ENCODE data around the gene PHRF1. TPM values are rescaled to one million over a fixed set of nuclear protein-coding genes. Genes with fewer than 3 reads are reported as not detected.
A peak's percentile ranks its signal among the peaks of the same experiment; 100 is the strongest.

Gene PHRF1
- total and polyA plus RNA-seq, 7 experiments from 2014 or later: 6.2 to 55.2 (median 47.5) TPM

DNA sequence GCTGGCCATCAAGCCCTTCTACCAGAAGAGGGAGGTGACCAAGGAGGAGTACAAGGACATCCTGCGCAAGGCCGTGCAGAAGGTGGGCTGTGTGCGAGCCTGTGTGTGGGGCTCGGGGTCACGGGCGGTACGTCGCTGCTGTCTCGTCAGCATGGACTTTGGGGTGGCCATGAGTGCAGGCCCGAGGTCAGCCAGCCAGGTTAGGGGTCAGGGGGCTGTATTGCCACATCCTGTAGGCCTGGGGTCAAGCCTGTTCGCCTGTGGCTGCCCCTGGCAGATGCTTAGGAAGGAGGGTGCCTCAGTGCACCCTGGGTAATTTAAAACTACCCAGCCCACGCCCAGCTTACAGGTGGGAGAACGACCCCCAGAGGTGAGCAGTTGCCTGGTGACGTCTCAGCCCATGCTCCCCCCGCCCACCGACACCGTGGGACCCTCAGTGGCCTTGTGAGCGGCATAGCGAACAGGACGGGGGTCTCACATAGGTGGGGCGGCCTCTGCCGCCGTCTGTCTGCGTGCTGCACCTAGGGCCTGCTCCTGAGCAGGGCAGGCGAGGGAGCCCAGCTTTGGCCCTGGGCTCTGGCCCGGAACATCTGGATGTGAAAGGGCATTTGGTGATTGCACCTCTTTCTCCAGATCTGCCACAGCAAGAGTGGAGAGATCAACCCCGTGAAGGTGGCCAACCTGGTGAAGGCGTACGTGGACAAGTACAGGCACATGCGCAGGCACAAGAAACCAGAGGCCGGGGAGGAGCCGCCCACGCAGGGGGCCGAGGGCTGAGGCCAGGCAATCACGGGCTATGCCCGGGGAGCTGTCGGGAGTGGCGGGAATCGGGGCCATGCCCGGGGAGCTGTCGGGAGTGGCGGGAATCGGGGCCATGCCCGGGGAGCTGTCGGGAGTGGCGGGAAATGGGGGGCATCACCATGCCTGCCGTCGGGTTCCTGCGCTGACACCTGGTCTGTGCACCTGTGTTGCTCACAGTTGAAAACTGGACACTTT, 35.0 kb downstream of the PHRF1 start:
- Histone ChIP-seq H3K9me3 (ENCODE audit: control insufficient read depth in 2 of 3, low read length in 3 of 3) (no peaks in the 10 kb centered on the region), H3K36me3 (ENCODE audit: control insufficient read depth in 2 of 3, insufficient read depth in 3 of 3, low read length in 3 of 3) (peaks cover 0 to 78% (median 27%) of the 10 kb centered on the region in 3 experiments), H3K27ac (ENCODE audit: low read depth, low read length) (peak overlapping the region; percentile 28), H3K27me3 (ENCODE audit: control insufficient read depth in 2 of 2, insufficient read depth in 2 of 2, low read length in 2 of 2) (no peaks in the 10 kb centered on the region), H3K4me3 (ENCODE audit: low read length) (no peak overlapping the region), H3K4me1 (ENCODE audit: control insufficient read depth in 2 of 2, insufficient read depth in 2 of 2, low read length in 2 of 2) (peaks cover 8 to 22% of the 10 kb centered on the region in 2 donors)
- Mint-ChIP-seq H3K4me1 (peaks cover 0 to 19% (median 14%) of the 10 kb centered on the region in 7 donors), H3K27ac (peak overlapping the region in 7 of 9 donors; percentile 48 to 93 (median 78)), H3K9me3 (peaks cover 0 to 2% (median 0%) of the 10 kb centered on the region in 11 donors), H3K27me3 (no peaks in the 10 kb centered on the region), H3K4me3 (no peak overlapping the region), H3K36me3 (peaks cover 0 to 20% (median 5%) of the 10 kb centered on the region in 5 donors)
- ChIA-PET CTCF (no interaction called here), POLR2A (no interaction called here)
- intact Hi-C loops (cut with micrococcal nuclease): no loop called here
- DNase-seq: peak in 1 of 9 donors; percentile 26
- ATAC-seq: no peak

DNA sequence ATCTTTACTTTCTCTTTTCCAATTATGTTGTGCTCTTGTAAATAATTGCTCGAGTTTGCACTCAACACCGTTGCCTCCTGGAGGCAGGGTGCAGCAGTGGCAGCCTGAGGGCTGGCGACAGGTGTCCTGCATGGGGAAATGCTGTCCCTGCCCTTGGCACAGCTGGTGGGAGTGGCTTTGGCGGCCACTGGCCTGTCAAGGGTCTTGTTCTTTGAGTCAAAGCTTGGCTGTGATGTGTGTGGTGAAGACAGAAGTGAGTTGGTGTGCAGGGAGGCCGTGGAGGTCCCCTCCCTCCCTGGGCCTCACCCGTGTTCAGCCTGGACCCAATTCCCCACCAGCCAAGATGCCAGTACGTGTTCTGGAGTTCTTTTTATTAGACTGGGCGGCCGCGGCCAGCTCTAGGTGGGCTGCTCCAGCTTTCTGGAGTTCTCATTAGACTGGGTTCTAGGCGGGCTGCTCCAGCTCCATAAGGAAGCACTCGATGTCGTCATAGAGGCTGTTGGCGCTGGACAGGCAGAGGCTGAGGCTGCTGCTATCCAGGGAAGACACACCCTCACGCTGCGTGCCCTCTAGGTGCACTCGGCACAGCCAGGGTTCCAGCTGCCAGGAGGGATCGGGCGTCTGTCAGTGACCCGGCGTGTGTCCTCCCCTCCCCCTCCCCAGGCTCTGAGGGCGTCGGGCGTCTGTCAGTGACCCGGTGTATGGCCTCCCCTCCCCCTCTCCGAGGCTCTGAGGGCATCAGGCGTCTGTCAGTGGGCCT, 36.1 kb downstream of the PHRF1 start:
- ATAC-seq (no peak), DNase-seq (peak in 2 of 9 donors; percentile 24 to 25)
- Mint-ChIP-seq H3K27ac (peak overlapping the region; percentile 67 to 93 (median 88)), H3K4me3 (peak overlapping the region in 5 of 10 donors; percentile 23 to 76 (median 58)), H3K4me1 (peaks cover 0 to 22% (median 15%) of the 10 kb centered on the region in 7 donors), H3K27me3 (no peaks in the 10 kb centered on the region), H3K9me3 (peaks cover 0 to 2% (median 0%) of the 10 kb centered on the region in 11 donors), H3K36me3 (peaks cover 0 to 15% (median 0%) of the 10 kb centered on the region in 5 donors)
- Histone ChIP-seq H3K4me1 (ENCODE audit: control insufficient read depth in 2 of 2, insufficient read depth in 2 of 2, low read length in 2 of 2) (peaks cover 8 to 22% of the 10 kb centered on the region in 2 donors), H3K27me3 (ENCODE audit: control insufficient read depth in 2 of 2, insufficient read depth in 2 of 2, low read length in 2 of 2) (no peaks in the 10 kb centered on the region), H3K27ac (ENCODE audit: low read depth, low read length) (peak overlapping the region; percentile 86), H3K36me3 (ENCODE audit: control insufficient read depth in 2 of 3, insufficient read depth in 3 of 3, low read length in 3 of 3) (peaks cover 0 to 67% (median 22%) of the 10 kb centered on the region in 3 experiments), H3K4me3 (ENCODE audit: low read length) (no peak overlapping the region), H3K9me3 (ENCODE audit: control insufficient read depth in 2 of 3, low read length in 3 of 3) (no peaks in the 10 kb centered on the region)
- ChIA-PET POLR2A (interaction anchor here (2.5 kb wide), 1 partner anchor 36 kb away, joined by 14 read pairs; the partner anchor contains the start of gene PHRF1), CTCF (interaction anchor here (0.6 kb wide), 1 partner anchor 37 kb away, joined by 6 read pairs; no protein-coding TSS in a partner anchor)
- intact Hi-C loops (cut with micrococcal nuclease): loop anchor here in 1 of 2 donors (2.0 kb wide), 1 partner anchor 52 kb away; the partner anchor contains the start of genes LMNTD2 and RASSF7

DNA sequence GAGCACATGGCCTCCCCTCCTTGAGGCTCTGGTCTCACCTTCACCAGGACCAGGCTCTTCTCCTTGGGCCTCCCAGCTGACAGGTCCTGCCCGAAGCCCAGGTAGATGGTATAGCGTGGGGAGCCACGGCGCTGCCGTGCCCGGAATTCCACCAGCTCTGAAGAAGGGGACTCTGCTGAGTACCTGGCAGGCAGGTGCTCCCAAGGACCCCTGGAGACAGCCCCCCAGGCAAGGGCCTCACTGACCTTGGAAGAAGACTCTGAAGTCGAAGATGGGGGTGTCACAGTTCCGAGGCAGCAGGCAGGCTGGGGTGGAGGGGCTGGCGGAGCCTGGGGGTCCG, 36.7 kb downstream of the PHRF1 start:
- Mint-ChIP-seq H3K4me3 (peak overlapping the region in 1 of 10 donors; percentile 20), H3K9me3 (peaks cover 0 to 2% (median 0%) of the 10 kb centered on the region in 11 donors), H3K27ac (peak overlapping the region in 7 of 9 donors; percentile 58 to 93 (median 89)), H3K4me1 (peaks cover 0 to 22% (median 15%) of the 10 kb centered on the region in 7 donors), H3K27me3 (no peaks in the 10 kb centered on the region), H3K36me3 (peaks cover 0 to 15% (median 0%) of the 10 kb centered on the region in 5 donors)
- Histone ChIP-seq H3K4me3 (ENCODE audit: low read length) (no peak overlapping the region), H3K9me3 (ENCODE audit: control insufficient read depth in 2 of 3, low read length in 3 of 3) (no peaks in the 10 kb centered on the region), H3K36me3 (ENCODE audit: control insufficient read depth in 2 of 3, insufficient read depth in 3 of 3, low read length in 3 of 3) (peaks cover 0 to 62% (median 22%) of the 10 kb centered on the region in 3 experiments), H3K27me3 (ENCODE audit: control insufficient read depth in 2 of 2, insufficient read depth in 2 of 2, low read length in 2 of 2) (no peaks in the 10 kb centered on the region), H3K4me1 (ENCODE audit: control insufficient read depth in 2 of 2, insufficient read depth in 2 of 2, low read length in 2 of 2) (peaks cover 8 to 22% of the 10 kb centered on the region in 2 donors), H3K27ac (ENCODE audit: low read depth, low read length) (peak overlapping the region; percentile 86)
- POLR2A ChIA-PET: interaction anchor here (2.5 kb wide), 1 partner anchor 37 kb away, joined by 14 read pairs; the partner anchor contains the start of gene PHRF1
- CTCF ChIA-PET: interaction anchor here (0.6 kb wide), 1 partner anchor 36 kb away, joined by 6 read pairs; no protein-coding TSS in a partner anchor
- peak in 1 of 9 donors; percentile 25 for DNase-seq
- ATAC-seq: no peak
- intact Hi-C loops (cut with micrococcal nuclease): loop anchor here (1.0 to 2.0 kb wide), 6 partner anchors 37 to 110 kb away; partner anchors contain the start of genes LMNTD2 (in 1 of the 2), LRRC56 (in 1 of the 2), PHRF1 (in 1 of the 2) and RASSF7 (in 1 of the 2)

DNA sequence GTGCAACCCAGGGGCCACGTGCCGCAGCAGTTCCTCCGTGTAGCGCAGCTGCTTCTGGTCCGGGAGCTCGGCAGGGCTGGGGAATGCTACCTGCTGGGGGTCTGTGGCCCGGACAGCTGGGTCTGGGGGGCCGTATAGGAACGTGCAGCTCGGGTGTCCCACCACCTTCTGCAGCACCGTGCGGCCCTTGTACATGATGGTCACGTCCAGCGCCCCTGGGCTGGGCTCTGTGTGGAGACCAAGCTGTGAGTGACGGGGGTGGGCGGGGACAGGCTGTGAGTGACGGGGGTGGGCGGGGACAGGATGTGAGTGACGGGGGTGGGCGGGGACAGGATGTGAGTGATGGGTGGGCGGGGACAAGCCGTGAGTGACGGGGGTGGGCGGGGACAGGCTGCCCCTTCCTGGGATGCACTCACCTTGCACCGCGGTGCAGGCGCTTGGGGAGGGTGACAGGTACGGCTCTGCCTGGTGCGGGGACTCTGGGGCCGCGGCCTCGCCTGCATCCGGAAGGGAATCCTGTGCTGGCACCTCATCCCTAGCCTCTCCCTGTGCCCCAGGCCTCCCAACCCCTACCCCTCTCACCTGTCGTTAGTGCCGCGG, 37.2 kb downstream of the PHRF1 start:
- Histone ChIP-seq H3K27me3 (ENCODE audit: control insufficient read depth in 2 of 2, insufficient read depth in 2 of 2, low read length in 2 of 2) (no peaks in the 10 kb centered on the region), H3K4me1 (ENCODE audit: control insufficient read depth in 2 of 2, insufficient read depth in 2 of 2, low read length in 2 of 2) (peaks cover 8 to 22% of the 10 kb centered on the region in 2 donors), H3K9me3 (ENCODE audit: control insufficient read depth in 2 of 3, low read length in 3 of 3) (no peaks in the 10 kb centered on the region), H3K4me3 (ENCODE audit: low read length) (no peak overlapping the region), H3K27ac (ENCODE audit: low read depth, low read length) (peak overlapping the region; percentile 95), H3K36me3 (ENCODE audit: control insufficient read depth in 2 of 3, insufficient read depth in 3 of 3, low read length in 3 of 3) (peaks cover 0 to 56% (median 22%) of the 10 kb centered on the region in 3 experiments)
- Mint-ChIP-seq H3K27me3 (no peaks in the 10 kb centered on the region), H3K4me1 (peaks cover 0 to 22% (median 15%) of the 10 kb centered on the region in 7 donors), H3K4me3 (peak overlapping the region in 5 of 10 donors; percentile 13 to 82 (median 63)), H3K36me3 (peaks cover 0 to 15% (median 0%) of the 10 kb centered on the region in 5 donors), H3K27ac (peak overlapping the region in 7 of 9 donors; percentile 88 to 95 (median 90)), H3K9me3 (peaks cover 0 to 2% (median 0%) of the 10 kb centered on the region in 11 donors)
- intact Hi-C loops (cut with micrococcal nuclease): loop anchor here (1.0 to 2.0 kb wide), 6 partner anchors 37 to 110 kb away; partner anchors contain the start of genes LMNTD2 (in 1 of the 2), LRRC56 (in 1 of the 2), PHRF1 (in 1 of the 2) and RASSF7 (in 1 of the 2)
- ATAC-seq: peak; percentile 47
- DNase-seq: peak in 8 of 9 donors; percentile 20 to 89 (median 76)
- ChIA-PET POLR2A (interaction anchor here (0.7 to 2.5 kb wide), 4 partner anchors 37 to 110 kb away, joined by 3 to 14 read pairs (median 3); partner anchors contain the start of genes PHRF1 and RNH1), CTCF (interaction anchor here (0.6 kb wide), 1 partner anchor 36 kb away, joined by 6 read pairs; no protein-coding TSS in a partner anchor)

DNA sequence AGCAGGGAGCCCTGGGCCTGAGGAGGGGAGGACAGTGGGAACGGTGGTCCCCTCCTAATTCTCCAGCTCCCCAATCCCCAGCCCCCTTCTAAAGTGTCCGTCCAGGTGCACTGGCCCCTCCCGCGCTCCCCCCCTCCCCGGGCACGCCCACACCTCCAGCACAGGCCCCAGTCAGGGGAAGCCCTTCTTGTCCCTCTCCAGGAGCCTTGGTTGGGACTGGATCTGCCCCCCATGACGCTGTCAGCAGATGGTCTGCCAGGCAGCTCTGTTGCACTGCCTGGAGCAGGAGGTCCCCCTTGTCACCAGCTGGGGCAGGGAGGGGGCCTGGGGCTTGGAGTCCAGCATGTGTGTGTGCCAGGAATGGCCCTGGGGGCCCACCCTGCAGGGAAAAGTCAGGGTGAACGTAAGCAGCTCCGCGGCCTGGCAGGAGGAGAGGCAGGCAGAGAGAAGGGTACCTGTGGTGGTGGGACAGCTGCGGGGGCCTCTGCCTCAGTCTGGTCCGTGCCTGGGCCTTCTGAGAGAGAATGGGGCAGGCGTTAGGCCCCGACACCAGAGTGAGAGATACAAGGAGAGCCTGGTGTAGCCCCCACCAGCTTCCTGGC, 37.9 kb downstream of the PHRF1 start:
- no peaks in the 10 kb centered on the region for H3K9me3 ChIP-seq (ENCODE audit: control insufficient read depth in 2 of 3, low read length in 3 of 3)
- H3K27me3 ChIP-seq (ENCODE audit: control insufficient read depth in 2 of 2, insufficient read depth in 2 of 2, low read length in 2 of 2): no peaks in the 10 kb centered on the region
- ATAC-seq (no peak), DNase-seq (peak in 1 of 9 donors; percentile 31)
- Mint-ChIP-seq H3K27me3 (no peaks in the 10 kb centered on the region), H3K4me3 (peak overlapping the region; percentile 63 to 86 (median 76)), H3K27ac (peak overlapping the region; percentile 57 to 95 (median 88)), H3K9me3 (peaks cover 0 to 2% (median 0%) of the 10 kb centered on the region in 11 donors), H3K4me1 (peaks cover 0 to 22% (median 15%) of the 10 kb centered on the region in 7 donors), H3K36me3 (peaks cover 0 to 13% (median 0%) of the 10 kb centered on the region in 5 donors)
- H3K4me3 ChIP-seq (ENCODE audit: low read length): no peak overlapping the region
- peak overlapping the region; percentile 95 for H3K27ac ChIP-seq (ENCODE audit: low read depth, low read length)
- H3K36me3 ChIP-seq (ENCODE audit: control insufficient read depth in 2 of 3, insufficient read depth in 3 of 3, low read length in 3 of 3): peaks cover 0 to 50% (median 22%) of the 10 kb centered on the region in 3 experiments
- intact Hi-C loops (cut with micrococcal nuclease): no loop called here
- peaks cover 8 to 22% of the 10 kb centered on the region in 2 donors for H3K4me1 ChIP-seq (ENCODE audit: control insufficient read depth in 2 of 2, insufficient read depth in 2 of 2, low read length in 2 of 2)
- ChIA-PET POLR2A (interaction anchor here (0.6 to 2.5 kb wide), 8 partner anchors 14 to 389 kb away, joined by 3 to 14 read pairs (median 3); partner anchors contain the start of genes HRAS, PHRF1 and RNH1), CTCF (no interaction called here)
